ENCODE results near the gene KDM5B.
"Not testable (repeated sequence)": the region's sequence is repeated elsewhere in the genome, so short reads cannot be mapped to it uniquely, and the experiment has no call there.

KDM5B gene

DNA sequence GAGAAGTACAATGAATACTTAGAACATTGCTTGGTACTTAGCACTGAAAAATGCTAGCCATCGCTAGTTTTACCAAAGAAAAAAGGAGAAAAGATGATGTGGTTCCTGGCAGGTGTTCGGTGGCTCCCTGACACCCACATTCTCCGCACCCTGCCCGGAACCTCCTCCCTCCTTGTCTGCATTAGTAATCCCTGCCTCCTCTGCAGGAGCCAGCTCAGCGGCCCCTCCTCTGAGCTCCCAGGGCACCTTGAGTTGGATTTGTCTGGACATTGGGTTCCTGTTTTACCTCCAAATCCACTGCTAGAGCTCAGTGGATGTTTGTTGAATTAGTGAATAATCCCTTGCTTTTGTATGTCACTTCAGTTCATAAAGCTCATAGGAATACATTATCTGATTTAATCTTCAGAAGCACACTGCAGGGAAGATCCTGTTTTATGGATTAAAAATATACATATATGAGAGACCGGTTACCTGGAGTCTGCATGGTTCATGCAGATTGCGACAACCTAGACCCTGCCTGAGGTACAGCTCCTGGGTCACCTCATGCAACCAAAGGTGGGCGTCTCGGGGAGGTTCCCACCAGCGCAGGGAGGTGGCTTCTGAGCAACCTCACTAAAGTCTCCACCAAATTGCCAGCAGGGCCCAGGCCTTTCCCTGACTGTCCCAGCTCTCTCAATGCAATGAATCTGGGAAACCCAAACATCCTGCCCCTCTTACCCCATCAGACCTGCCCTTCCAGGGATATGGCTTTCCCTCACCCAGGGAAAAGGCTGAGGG, 26.7 kb upstream of the KDM5B start:
- TF ChIP-seq, protein P1, sequence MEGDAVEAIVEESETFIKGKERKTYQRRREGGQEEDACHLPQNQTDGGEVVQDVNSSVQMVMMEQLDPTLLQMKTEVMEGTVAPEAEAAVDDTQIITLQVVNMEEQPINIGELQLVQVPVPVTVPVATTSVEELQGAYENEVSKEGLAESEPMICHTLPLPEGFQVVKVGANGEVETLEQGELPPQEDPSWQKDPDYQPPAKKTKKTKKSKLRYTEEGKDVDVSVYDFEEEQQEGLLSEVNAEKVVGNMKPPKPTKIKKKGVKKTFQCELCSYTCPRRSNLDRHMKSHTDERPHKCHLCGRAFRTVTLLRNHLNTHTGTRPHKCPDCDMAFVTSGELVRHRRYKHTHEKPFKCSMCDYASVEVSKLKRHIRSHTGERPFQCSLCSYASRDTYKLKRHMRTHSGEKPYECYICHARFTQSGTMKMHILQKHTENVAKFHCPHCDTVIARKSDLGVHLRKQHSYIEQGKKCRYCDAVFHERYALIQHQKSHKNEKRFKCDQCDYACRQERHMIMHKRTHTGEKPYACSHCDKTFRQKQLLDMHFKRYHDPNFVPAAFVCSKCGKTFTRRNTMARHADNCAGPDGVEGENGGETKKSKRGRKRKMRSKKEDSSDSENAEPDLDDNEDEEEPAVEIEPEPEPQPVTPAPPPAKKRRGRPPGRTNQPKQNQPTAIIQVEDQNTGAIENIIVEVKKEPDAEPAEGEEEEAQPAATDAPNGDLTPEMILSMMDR (IDR thresholded peaks at IDR 0.05; ENCODE audit: insufficient read depth, low read depth, low read length, missing control alignments): no peak
- peak; percentile 67 for DNase-seq (ENCODE audit: low read depth)
- no peak overlapping the region for H3K4me3 ChIP-seq (ENCODE audit: low read length)

DNA sequence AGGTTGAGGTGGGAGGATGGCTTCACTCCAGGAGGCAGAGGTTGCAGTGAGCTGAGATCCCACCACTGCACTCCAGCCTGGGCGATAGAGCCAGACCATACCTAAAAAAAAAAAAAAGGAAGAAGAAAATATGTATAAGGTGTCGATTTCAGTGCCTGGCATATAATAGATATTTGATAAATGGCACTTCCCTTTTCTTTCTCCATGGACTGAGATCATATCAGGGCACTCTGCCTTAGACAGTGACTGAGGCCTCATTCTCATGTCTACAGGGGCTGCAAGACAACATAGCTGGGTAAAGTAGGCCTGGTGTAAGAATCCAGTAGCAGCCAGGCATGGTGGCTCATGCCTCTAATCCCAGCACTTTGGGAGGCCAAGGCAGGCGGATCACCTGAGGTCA, 23.7 kb upstream of the KDM5B start:
- DNase-seq (ENCODE audit: low read depth): no peak
- TF ChIP-seq, protein P1 (IDR thresholded peaks at IDR 0.05; ENCODE audit: insufficient read depth, low read depth, low read length, missing control alignments): no peak
- H3K4me3 ChIP-seq (ENCODE audit: low read length): no peak overlapping the region

DNA sequence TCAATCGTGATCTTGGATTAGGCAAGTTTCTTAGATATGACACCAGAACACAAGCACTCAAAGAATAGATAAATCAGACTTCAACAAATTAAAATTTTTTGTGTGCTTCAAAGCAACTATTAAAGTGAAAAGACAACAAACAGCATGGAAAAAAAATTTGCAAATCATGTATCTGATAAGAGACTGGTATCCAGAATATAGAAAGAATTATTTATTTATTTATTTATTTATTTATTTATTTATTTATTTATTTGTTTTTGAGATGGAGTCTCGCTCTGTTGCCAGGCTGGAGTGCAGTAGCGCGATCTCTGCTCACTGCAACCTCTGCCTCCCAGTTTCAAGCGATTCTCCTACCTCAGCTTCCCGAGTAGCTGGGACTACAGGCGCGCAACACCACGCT, 21.0 kb upstream of the KDM5B start:
- DNase-seq (ENCODE audit: low read depth): not testable (repeated sequence)

DNA sequence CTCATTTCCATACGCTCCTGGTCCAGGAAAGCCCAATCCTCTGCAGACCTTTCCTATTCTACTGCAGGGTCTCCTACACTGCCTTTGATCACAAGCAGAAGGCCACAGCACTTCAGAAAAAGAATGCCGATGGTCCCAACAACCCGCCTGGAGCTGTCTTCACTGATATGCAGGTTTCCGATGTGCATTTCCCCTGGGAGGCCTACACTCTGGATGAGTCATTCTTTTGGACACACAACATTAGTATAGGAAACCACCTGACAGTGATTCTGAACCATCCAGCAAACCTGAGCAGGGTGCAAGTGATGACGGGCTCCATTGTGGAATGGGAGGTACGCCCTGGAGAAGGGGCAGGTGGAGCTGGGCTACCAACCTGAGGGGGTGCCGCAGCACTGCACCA, 17.5 kb upstream of the KDM5B start:
- DNase-seq (ENCODE audit: low read depth): peak; percentile 26
- TF ChIP-seq, protein P1 (IDR thresholded peaks at IDR 0.05; ENCODE audit: insufficient read depth, low read depth, low read length, missing control alignments): no peak
- H3K4me3 ChIP-seq (ENCODE audit: low read length): no peak overlapping the region

More for the DNA sequence above, 21.0 kb upstream of the KDM5B start:
- H3K4me3 ChIP-seq (ENCODE audit: low read length): not testable (repeated sequence)

DNA sequence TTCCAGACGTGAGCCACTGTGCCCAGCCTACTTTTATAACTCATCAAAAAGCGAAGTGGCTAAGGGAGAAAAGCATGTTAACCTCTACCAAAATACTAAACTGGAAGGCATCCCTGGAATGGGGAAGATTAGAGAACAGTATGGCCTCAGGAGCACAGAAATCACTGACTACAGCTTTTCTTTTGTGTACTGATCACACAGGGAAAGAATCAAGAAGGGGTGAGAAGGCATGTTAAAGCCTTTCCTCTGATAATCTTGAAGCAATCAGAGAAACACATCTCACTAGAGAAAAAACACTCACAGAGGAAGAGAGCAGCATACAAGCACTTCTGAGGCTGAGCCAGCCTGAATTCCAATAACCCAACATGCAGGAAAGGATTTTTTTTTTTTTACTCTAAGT, 13.2 kb upstream of the KDM5B start:
- H3K4me3 ChIP-seq (ENCODE audit: low read length): no peak overlapping the region
- TF ChIP-seq, protein P1 (IDR thresholded peaks at IDR 0.05; ENCODE audit: insufficient read depth, low read depth, low read length, missing control alignments): no peak
- DNase-seq (ENCODE audit: low read depth): peak; percentile 81

DNA sequence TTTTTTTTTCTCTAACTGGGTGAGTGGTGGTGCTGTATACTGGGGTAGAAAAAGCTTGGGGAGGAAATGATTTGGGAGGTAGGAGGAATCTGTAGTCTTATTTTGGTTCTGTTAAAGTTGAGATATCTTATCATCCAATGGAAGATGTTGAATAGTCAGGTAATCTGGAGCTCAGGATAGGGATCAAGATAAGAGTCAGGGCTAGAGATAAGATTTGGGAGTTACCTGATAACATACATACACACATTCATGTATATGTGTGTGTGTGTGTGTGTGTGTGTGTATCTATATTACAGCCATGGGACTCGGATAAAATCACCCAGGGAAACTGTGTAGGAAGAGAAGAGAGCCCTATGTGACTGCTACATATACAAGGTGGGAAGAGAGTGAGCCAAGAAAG, 10.6 kb upstream of the KDM5B start:
- TF ChIP-seq, protein P1 (IDR thresholded peaks at IDR 0.05; ENCODE audit: insufficient read depth, low read depth, low read length, missing control alignments): no peak

DNA sequence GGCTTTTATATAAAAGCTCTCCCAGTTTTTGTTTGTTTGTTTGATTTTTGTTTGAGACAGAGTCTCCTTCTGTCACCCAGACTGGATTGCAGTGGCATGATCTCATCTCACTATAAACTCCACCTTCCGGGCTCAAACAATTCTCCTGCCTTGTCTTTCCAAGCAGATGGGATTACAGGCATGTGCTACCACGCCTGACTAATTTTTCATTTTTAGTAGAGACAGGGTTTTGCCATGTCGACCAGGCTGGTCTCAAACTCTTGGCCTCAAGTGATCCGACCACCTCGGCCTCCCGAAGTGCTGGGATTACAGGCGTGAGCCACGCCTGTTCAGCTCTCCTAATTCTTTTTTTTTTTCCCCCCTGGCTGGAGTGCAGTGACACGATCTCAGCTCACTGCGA, 6.9 kb upstream of the KDM5B start:
- DNase-seq (ENCODE audit: low read depth): peak; percentile 55
- TF ChIP-seq, protein P1 (IDR thresholded peaks at IDR 0.05; ENCODE audit: insufficient read depth, low read depth, low read length, missing control alignments): no peak
- H3K4me3 ChIP-seq (ENCODE audit: low read length): no peak overlapping the region

More for the DNA sequence above, 10.6 kb upstream of the KDM5B start:
- DNase-seq (ENCODE audit: low read depth): no peak
- no peak overlapping the region for H3K4me3 ChIP-seq (ENCODE audit: low read length)
